ENCODE measurements around the gene LRRK2. TPM values are rescaled to one million over a fixed set of nuclear protein-coding genes. Genes with fewer than 3 reads are reported as not detected.

The LRRK2 gene
- total and polyA plus RNA-seq, 8 donors = 2.5 to 11.2 (median 8.1) TPM

- TF ChIP-seq, protein P1, sequence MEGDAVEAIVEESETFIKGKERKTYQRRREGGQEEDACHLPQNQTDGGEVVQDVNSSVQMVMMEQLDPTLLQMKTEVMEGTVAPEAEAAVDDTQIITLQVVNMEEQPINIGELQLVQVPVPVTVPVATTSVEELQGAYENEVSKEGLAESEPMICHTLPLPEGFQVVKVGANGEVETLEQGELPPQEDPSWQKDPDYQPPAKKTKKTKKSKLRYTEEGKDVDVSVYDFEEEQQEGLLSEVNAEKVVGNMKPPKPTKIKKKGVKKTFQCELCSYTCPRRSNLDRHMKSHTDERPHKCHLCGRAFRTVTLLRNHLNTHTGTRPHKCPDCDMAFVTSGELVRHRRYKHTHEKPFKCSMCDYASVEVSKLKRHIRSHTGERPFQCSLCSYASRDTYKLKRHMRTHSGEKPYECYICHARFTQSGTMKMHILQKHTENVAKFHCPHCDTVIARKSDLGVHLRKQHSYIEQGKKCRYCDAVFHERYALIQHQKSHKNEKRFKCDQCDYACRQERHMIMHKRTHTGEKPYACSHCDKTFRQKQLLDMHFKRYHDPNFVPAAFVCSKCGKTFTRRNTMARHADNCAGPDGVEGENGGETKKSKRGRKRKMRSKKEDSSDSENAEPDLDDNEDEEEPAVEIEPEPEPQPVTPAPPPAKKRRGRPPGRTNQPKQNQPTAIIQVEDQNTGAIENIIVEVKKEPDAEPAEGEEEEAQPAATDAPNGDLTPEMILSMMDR (IDR thresholded peaks at IDR 0.05) = no peak
- no peaks in the 10 kb centered on the region for H3K4me1 ChIP-seq
- H3K4me3 ChIP-seq = no peak overlapping the region
- H3K9me3 ChIP-seq = no peaks in the 10 kb centered on the region
- H3K27me3 ChIP-seq = no peaks in the 10 kb centered on the region
- intact Hi-C loops (cut with DNase I) = no loop called here
- FAIRE-seq (no peak), DNase-seq (no peak), ATAC-seq (no peak)
- no peak overlapping the region for H3K27ac ChIP-seq
- 31 to 40% methylated on average over 3 of the region's 3 CpGs for WGBS, 2 donors
- H3K36me3 ChIP-seq = peaks cover 0 to under 1% (median 0%) of the 10 kb centered on the region in 3 donors
Measured at GRCh38 chr12:40292788-40293429, 68.1 kb downstream of the LRRK2 start.

- Histone ChIP-seq H3K36me3 (no peaks in the 10 kb centered on the region), H3K4me1 (no peaks in the 10 kb centered on the region), H3K27me3 (no peaks in the 10 kb centered on the region), H3K9me3 (no peaks in the 10 kb centered on the region), H3K4me3 (no peak overlapping the region), H3K27ac (no peak overlapping the region)
- 96% methylated on average over 8 of the region's 8 CpGs for WGBS, 2 donors
- intact Hi-C loops (cut with DNase I) = no loop called here
- no peak for DNase-seq
- TF ChIP-seq, protein P1 (IDR thresholded peaks at IDR 0.05) = no peak
- no peak for ATAC-seq
- no peak for FAIRE-seq
Measured at GRCh38 chr12:40298341-40298740, 73.5 kb downstream of the LRRK2 start.

DNA sequence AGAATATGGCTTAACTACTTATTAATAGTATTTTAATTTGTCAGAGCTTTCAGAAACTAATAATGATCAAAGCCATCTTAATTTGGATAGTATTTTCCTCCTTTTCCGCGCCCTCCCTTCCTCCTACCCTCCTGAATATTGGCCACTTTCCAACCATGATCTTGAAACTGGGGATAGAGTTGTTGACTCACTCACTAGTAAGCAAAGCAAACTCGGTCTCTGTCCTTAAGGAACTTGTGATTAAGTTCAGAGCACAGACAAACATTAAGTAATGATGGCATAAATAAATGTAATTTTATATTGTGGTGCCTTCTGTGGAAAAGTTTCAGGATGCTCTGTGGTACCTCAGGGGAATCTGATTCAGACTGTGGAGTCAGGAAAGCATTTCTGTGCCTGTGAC is 75.7 kb downstream of the LRRK2 start:
- Histone ChIP-seq H3K4me1 (no peaks in the 10 kb centered on the region), H3K36me3 (no peaks in the 10 kb centered on the region), H3K9me3 (no peaks in the 10 kb centered on the region), H3K4me3 (no peak overlapping the region), H3K27ac (no peak overlapping the region), H3K27me3 (no peaks in the 10 kb centered on the region)
- TF ChIP-seq, protein P1 (IDR thresholded peaks at IDR 0.05) = no peak
- FAIRE-seq (no peak), ATAC-seq (no peak), DNase-seq (no peak)
- 77 to 78% methylated on average over 3 of the region's 3 CpGs for WGBS, 2 donors
- intact Hi-C loops (cut with DNase I) = loop anchor here in 1 of 3 donors (10.0 kb wide), 1 partner anchor 146 kb away; no protein-coding TSS in a partner anchor

DNA sequence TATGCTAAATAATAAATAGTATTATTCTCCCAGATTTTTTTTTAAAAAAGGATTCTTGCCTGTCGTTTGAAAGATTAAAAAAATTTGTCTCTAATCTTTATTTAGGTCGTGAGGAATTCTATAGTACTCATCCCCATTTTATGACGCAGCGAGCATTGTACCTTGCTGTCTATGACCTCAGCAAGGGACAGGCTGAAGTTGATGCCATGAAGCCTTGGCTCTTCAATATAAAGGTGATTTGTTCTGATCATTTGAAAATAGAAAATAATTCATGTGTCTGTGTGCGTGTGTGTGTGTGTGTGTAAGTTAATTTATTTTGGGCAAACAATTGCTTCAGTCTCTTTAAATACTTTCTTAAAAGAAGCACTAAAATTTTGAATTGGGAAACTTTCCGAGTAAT is 84.2 kb downstream of the LRRK2 start:
- no peaks in the 10 kb centered on the region for H3K4me1 ChIP-seq
- intact Hi-C loops (cut with DNase I) = loop anchor here in 1 of 3 donors (10.0 kb wide), 1 partner anchor 154 kb away; no protein-coding TSS in a partner anchor
- H3K27me3 ChIP-seq = no peaks in the 10 kb centered on the region
- FAIRE-seq (no peak), DNase-seq (no peak), ATAC-seq (no peak)
- H3K27ac ChIP-seq = no peak overlapping the region
- H3K36me3 ChIP-seq = no peaks in the 10 kb centered on the region
- no peak overlapping the region for H3K4me3 ChIP-seq
- no peaks in the 10 kb centered on the region for H3K9me3 ChIP-seq
- TF ChIP-seq, protein P1 (IDR thresholded peaks at IDR 0.05) = no peak
- 85 to 87% methylated on average over 6 of the region's 6 CpGs for WGBS, 2 donors

GRCh38 chr12:40310211-40310610 is 85.4 kb downstream of the LRRK2 start:
- FAIRE-seq = no peak
- TF ChIP-seq, protein P1 (IDR thresholded peaks at IDR 0.05) = no peak

More at GRCh38 chr12:40310211-40310610, 85.4 kb downstream of the LRRK2 start:
- DNase-seq (no peak), ATAC-seq (no peak)
- WGBS, 2 donors = 90 to 92% methylated on average over 9 of the region's 9 CpGs
- intact Hi-C loops (cut with DNase I) = no loop called here
- no peaks in the 10 kb centered on the region for H3K27me3 ChIP-seq
- no peak overlapping the region for H3K27ac ChIP-seq
- H3K9me3 ChIP-seq = no peaks in the 10 kb centered on the region
- H3K4me1 ChIP-seq = no peaks in the 10 kb centered on the region
- H3K4me3 ChIP-seq = no peak overlapping the region
- no peaks in the 10 kb centered on the region for H3K36me3 ChIP-seq
